Epithelial cell of proximal tubule (primary cell): ENCODE measurements around the gene SORCS2. TPM values are rescaled to one million over a fixed set of nuclear protein-coding genes. Genes with fewer than 3 reads are reported as not detected.

Experiments
- DNase-seq: peaks from one replicate; pipeline ENCODE4 v3.0.0-alpha.2; 2011; ENCODE audit warnings: low read depth
- H3K4me3 ChIP-seq: 2 replicates; pipeline ENCODE4 v1.5.1; 2011; ENCODE audit warnings: low read depth, mild to moderate bottlenecking, low read length
- total RNA-seq: library from RNA; depleted of rRNA; stranded (reverse); fragments of >200 nt; gene quantifications from 2 replicates; pipeline ENCODE4 v1.2.3, GENCODE V29; 2015
- TF ChIP-seq, protein P1 (sequence below): conservative IDR thresholded peaks from 2 replicates; pipeline ENCODE4 v1.5.1; 2012; ENCODE audit warnings: low read depth, mild to moderate bottlenecking, low read length

SORCS2 gene
- total RNA-seq, 1 donor from 2014 or later = 0.29 TPM

DNA sequence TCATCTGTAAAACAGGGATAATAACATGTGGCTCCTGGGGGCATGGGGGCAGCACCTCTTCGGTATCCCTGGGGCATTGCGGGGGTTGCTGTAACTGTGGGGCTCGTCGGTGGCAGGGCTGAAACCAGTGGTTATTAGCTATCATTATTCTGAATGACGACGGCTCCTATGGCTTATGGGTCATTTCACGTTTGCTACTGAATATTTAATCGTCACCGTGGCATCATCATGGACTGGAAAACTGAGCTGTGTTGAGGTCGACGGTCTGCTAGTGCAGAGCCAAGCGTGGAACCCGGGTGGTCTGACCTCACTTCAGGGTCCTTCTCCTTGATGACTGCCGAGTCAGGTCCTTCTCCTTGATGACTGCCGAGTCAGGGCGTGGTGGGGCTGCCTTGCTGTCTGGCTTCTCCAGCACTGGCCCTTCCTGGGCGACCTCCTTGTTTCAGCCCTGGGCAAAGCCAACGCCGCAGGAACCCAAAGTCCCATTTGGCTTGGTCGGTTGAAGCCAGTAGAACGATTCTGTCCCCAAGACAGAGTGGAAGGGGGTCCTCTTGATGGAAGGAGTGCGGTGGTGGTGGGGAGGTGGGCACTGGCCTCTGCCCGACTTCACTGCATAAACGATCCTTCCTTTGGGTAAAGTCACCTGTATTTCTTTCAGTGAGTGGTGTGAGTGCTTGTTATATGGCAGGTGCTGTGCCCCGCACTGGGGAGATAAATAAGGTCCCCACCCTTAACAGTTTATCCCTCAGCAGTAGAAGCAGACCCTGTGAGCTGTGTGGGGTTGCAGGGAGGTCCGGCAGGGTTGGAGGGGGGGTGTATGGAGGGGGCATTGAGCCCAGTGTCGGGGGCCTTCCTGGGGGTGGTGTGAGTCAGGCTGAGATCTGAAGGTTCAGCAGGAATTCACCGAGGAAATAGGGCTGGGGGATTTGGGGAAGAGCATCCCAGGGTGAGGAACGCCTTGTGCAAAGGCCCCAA is 201.6 kb downstream of the SORCS2 start:
- H3K4me3 ChIP-seq = no peak overlapping the region
- TF ChIP-seq, protein P1, sequence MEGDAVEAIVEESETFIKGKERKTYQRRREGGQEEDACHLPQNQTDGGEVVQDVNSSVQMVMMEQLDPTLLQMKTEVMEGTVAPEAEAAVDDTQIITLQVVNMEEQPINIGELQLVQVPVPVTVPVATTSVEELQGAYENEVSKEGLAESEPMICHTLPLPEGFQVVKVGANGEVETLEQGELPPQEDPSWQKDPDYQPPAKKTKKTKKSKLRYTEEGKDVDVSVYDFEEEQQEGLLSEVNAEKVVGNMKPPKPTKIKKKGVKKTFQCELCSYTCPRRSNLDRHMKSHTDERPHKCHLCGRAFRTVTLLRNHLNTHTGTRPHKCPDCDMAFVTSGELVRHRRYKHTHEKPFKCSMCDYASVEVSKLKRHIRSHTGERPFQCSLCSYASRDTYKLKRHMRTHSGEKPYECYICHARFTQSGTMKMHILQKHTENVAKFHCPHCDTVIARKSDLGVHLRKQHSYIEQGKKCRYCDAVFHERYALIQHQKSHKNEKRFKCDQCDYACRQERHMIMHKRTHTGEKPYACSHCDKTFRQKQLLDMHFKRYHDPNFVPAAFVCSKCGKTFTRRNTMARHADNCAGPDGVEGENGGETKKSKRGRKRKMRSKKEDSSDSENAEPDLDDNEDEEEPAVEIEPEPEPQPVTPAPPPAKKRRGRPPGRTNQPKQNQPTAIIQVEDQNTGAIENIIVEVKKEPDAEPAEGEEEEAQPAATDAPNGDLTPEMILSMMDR = no peak
- DNase-seq = no peak

DNA sequence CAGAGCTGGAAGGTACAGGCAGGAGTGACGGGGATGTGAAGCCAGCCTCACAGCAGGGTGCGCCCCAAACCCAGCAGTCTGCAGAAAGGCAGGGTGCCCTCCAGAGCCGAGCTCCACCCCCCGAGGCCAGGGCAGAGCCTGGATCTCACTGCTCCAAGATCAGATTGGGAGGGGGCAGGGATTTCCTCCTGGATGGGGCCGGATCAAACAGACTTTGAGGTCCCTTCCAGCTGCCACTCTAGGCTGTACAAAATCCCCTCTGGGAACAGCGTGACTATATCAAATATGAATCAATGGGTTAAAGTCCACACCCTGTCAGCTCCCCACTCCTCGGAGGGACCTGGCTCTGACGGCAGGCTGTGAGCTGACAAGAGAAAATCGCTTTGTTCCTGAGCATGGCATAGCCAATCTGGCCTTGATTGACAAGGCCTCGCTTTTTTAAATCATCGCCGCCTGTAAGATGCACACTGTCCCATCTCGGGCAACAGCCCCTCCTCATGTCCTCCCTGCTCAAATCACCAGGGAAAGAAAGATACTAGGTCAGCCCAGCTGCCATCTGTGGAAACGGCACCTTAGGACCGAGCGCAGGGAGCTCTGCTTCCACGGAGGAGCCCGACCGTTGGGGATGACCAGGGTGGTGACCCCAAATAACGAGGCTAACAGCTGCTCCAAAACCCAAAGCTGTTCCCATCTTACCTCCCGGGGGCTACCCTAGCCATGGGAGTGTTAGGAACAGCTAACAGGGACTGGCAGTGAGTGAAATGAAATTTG is 202.5 kb downstream of the SORCS2 start:
- H3K4me3 ChIP-seq = no peak overlapping the region
- TF ChIP-seq, protein P1 = no peak
- no peak for DNase-seq

DNA sequence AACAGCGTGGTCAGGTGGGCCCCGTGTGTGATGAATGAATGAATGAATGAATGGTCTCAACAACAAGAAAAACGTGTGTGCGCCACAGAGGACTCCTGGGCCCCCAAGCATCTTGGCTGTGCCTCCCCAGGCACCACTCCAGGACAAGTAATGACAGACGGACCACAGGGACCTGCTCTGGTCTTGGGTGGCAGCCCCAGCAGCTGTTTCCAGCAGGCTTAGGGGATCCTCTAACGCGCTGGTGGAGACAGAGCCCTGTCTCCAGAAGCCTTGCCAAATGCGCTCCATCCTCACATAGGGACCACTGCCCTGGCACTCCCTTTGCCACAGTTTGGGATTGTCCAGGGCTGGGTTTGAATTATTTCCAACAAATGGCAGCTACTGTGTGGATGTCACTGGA is 203.3 kb downstream of the SORCS2 start:
- TF ChIP-seq, protein P1 = no peak
- no peak for DNase-seq
- no peak overlapping the region for H3K4me3 ChIP-seq

DNA sequence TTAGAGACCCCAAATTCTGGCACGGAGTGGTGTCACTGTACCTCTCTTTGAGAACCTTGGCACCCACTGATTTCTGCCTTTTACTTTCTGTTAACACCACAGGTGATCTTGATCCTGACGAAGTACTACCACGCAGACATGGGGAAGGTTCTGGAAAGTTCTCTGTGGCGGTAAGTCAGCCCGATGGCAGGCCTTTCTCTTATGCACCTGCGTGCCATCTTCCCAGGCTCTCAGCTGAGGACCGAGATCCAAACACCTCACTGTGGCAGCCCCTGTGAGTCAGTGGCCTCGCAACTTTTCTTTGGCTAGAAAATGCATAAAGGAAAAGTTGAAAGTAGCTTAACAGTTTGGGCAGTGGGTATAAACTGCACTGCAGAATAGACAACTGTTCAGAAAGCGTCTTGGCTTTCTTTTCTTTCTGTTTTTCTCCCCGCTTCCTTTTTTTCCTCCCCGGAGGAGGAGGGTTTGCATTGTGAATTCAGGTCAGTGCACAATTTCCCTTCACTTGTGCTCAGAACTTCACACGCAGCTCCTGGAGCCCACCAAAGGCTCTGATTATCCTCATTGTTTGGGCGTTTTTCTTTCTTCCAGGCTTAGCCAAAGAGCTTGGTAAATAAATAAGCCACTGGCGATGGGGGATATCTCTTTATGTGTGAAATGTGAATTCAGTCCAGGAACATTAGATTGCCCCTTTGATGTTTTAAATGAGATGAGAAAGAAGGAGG is 204.0 kb downstream of the SORCS2 start:
- TF ChIP-seq, protein P1 = no peak
- no peak overlapping the region for H3K4me3 ChIP-seq
- no peak for DNase-seq

DNA sequence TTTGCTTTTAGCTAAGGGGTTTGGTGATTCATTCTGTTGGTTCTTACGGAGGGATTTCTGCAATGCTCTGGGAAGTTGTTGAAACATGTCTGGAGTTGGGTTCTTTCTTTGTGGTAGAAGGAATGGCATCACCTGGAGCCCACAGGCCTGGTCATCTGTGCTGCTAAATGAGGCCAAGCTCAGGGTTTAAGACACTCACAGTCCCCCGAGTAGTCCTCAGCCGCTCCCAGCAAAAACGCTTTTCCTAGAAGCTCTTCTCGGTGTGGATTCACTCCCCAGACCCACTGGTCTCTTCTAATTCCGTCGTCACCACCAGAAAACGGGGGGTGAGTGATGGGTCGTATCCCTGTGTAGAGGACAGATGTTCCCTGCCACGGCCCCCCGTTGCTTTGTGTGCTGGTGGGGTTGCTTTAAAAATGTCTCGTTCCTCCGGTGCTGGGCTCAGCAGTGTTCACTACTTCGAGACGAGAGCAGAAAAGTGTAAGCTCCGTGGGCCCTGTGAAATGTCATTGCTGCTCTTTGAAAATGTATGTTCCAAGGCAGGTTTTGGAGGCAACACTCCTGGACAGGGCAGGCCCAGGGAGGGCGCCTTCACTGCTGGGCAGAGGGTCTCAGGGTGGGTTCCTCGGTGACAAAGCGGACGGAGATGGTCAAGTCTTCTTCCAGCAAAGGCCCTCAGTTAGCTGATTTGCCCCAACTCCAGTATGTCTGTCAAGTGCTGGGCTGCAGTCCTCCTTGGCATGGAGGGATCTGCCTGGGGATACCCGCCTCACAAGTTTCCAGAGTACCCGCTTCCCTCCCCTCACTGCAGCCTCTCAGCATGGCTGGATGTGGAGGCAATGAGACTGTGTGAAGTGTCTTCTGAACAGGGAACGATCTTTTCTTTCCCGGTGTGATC is 205.1 kb downstream of the SORCS2 start:
- H3K4me3 ChIP-seq = no peak overlapping the region
- DNase-seq = no peak
- TF ChIP-seq, protein P1 = no peak

DNA sequence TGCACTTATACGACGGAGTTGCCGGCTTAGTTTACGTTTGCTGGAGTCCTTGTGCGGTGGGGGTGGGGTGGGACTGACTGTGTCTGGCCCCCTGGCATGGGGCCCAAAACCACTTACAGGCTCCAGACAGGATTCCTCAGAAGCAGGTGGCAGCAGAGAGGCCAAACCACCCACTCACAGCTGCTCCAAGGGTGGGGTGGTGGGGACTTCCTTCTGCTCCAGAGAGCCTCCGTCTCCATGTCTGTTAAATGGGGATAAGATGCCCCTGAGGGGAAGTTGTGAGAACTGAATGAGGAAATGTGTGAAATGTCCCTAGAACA is 205.7 kb downstream of the SORCS2 start:
- no peak overlapping the region for H3K4me3 ChIP-seq
- no peak for DNase-seq
- TF ChIP-seq, protein P1 = no peak
